GM23338 (cell line): ENCODE data around the gene HOXD4. TPM values are rescaled to one million over a fixed set of nuclear protein-coding genes. Genes with fewer than 3 reads are reported as not detected.

Source experiments
- ATAC-seq: fragments of 200-7000 bp; cut with Tn5 transposase; 3 replicates; pipeline ENCODE4 v1.9.1; 2020
- DNase-seq: peaks from one replicate; pipeline ENCODE4 v3.0.0-alpha.2; 2015; ENCODE audit warnings: low spot score
- H2AFZ ChIP-seq: fragments of 200-600 bp; sonication (generic); 2 replicates; pipeline ENCODE4 v1.8.0; 2016; ENCODE audit warnings: antibody characterized with exemption, mild to moderate bottlenecking, moderate library complexity
- H3F3A ChIP-seq: fragments of 200-600 bp; sonication (generic); replicated peaks from 2 replicates; pipeline ENCODE4 v1.8.0; 2017; ENCODE audit warnings: antibody characterized with exemption, mixed run types, low read depth
- H3K27ac ChIP-seq: fragments of 200-600 bp; sonication (generic); 2 replicates; pipeline ENCODE4 v1.6.1; 2016; ENCODE audit warnings: low read depth
- H3K27me3 ChIP-seq: fragments of 200-600 bp; sonication (generic); 2 replicates; pipeline ENCODE4 v1.8.0; 2016; ENCODE audit warnings: mild to moderate bottlenecking, mixed run types, moderate library complexity; ENCODE audit not compliant: insufficient read depth
- H3K36me3 ChIP-seq: fragments of 200-600 bp; sonication (generic); 2 replicates; pipeline ENCODE4 v1.8.0; 2016; ENCODE audit warnings: mild to moderate bottlenecking; ENCODE audit not compliant: insufficient read depth
- H3K4me1 ChIP-seq: fragments of 200-600 bp; sonication (generic); 2 replicates; pipeline ENCODE4 v1.8.0; 2016; ENCODE audit warnings: mild to moderate bottlenecking, moderate library complexity; ENCODE audit not compliant: insufficient read depth
- H3K4me2 ChIP-seq: fragments of 200-600 bp; sonication (generic); 2 replicates; pipeline ENCODE4 v1.7.1; 2017; ENCODE audit warnings: mixed run types
- H3K4me3 ChIP-seq: fragments of 200-600 bp; sonication (generic); 2 replicates; pipeline ENCODE4 v1.6.1; 2016; ENCODE audit warnings: mixed run types
- H3K79me2 ChIP-seq: fragments of 200-600 bp; sonication (generic); replicated peaks from 2 replicates; pipeline ENCODE4 v1.8.0; 2017; ENCODE audit warnings: mild to moderate bottlenecking; ENCODE audit not compliant: insufficient read depth
- H3K9me2 ChIP-seq: fragments of 200-600 bp; sonication (generic); 2 replicates; pipeline ENCODE4 v1.8.0; 2017; ENCODE audit not compliant: insufficient read depth
- H4K20me1 ChIP-seq: fragments of 200-600 bp; sonication (generic); replicated peaks from 2 replicates; pipeline ENCODE4 v1.8.0; 2017; ENCODE audit warnings: mild to moderate bottlenecking; ENCODE audit not compliant: insufficient read depth
- H3K27ac Mint-ChIP-seq: 2 replicates; pipeline ENCODE4 v1.8.0; 2020; ENCODE audit warnings: inconsistent platforms, mild to moderate bottlenecking, moderate library complexity, mixed read lengths
- H3K27me3 Mint-ChIP-seq: 3 replicates; pipeline ENCODE4 v1.8.0; 2022; ENCODE audit warnings: low read depth, mild to moderate bottlenecking, moderate library complexity, mixed read lengths, inconsistent platforms; ENCODE audit not compliant: insufficient read depth, poor library complexity
- H3K36me3 Mint-ChIP-seq: 3 replicates; pipeline ENCODE4 v1.8.0; 2021; ENCODE audit warnings: low read depth, mild to moderate bottlenecking, inconsistent platforms, moderate library complexity, mixed read lengths
- H3K4me1 Mint-ChIP-seq: 3 replicates; pipeline ENCODE4 v1.8.0; 2020; ENCODE audit warnings: mild to moderate bottlenecking, inconsistent platforms, mixed read lengths
- H3K4me3 Mint-ChIP-seq: 3 replicates; pipeline ENCODE4 v1.8.0; 2021; ENCODE audit warnings: moderate library complexity, mild to moderate bottlenecking, inconsistent platforms, mixed read lengths
- H3K9me3 Mint-ChIP-seq: 3 replicates; pipeline ENCODE4 v1.8.0; 2020; ENCODE audit warnings: moderate library complexity, mild to moderate bottlenecking, inconsistent platforms, mixed read lengths
- EZH2 ChIP-seq: fragments of 200-600 bp; sonication (generic); IDR thresholded peaks from one replicate; pipeline ENCODE4 v1.8.0; 2017; ENCODE audit warnings: antibody characterized with exemption, mild to moderate bottlenecking, low read depth; ENCODE audit not compliant: unreplicated experiment
- EZH2phosphoT487 ChIP-seq: fragments of 200-600 bp; sonication (generic); IDR thresholded peaks from one replicate; pipeline ENCODE4 v1.8.1; 2018; ENCODE audit warnings: antibody characterized with exemption; ENCODE audit not compliant: unreplicated experiment
- JUNB ChIP-seq: IDR thresholded peaks from one replicate; pipeline ENCODE4 v1.6.1; 2016; ENCODE audit warnings: antibody characterized with exemption; ENCODE audit not compliant: unreplicated experiment
- POLR2AphosphoS5 ChIP-seq: IDR thresholded peaks from 2 replicates; pipeline ENCODE4 v1.6.1; 2016; ENCODE audit warnings: antibody characterized with exemption, low read depth
- STAT1 ChIP-seq: IDR thresholded peaks from one replicate; pipeline ENCODE4 v1.6.1; 2016; ENCODE audit warnings: antibody characterized with exemption; ENCODE audit not compliant: unreplicated experiment
- ZNF114 ChIP-seq: fragments of 250-450 bp; sonication (Bioruptor Pico); IDR thresholded peaks from 2 replicates; pipeline ENCODE4 v1.5.0; 2020; ENCODE audit warnings: mild to moderate bottlenecking, moderate library complexity
- ZNF331 ChIP-seq: fragments of 250-450 bp; sonication (Bioruptor Pico); IDR thresholded peaks from 2 replicates; pipeline ENCODE4 v1.5.0; 2020; ENCODE audit warnings: low read depth, mild to moderate bottlenecking, moderate library complexity
- polyA plus RNA-seq: library from polyadenylated mRNA; unstranded; fragments of >200 nt; fragmentation: Nextera tagmentation; extraction: Ambion mirVana; gene quantifications from 2 replicates; pipeline ENCODE4 v1.2.1, GENCODE V29; 2016
- total RNA-seq: library from RNA; depleted of rRNA; stranded (reverse); fragments of >200 nt; shearing (Covaris generic); gene quantifications from 2 replicates; pipeline ENCODE4 v1.2.3, GENCODE V29; 2014
- TF ChIP-seq, protein P1 (sequence below): IDR thresholded peaks from 2 replicates; pipeline ENCODE4 v1.6.1; 2016; ENCODE audit warnings: antibody characterized with exemption
- TF ChIP-seq, protein P2 (sequence below): fragments of 250-450 bp; sonication (Bioruptor Pico); IDR thresholded peaks from 2 replicates; pipeline ENCODE4 v1.5.0; 2020; ENCODE audit warnings: mild to moderate bottlenecking, moderate library complexity
- TF ChIP-seq, protein P3 (sequence below), 2 experiments: fragments of 200-600 bp in 1 of 2; sonication (generic) in 1 of 2; conservative IDR thresholded peaks; 2 replicates each; pipeline versions ENCODE4 v1.5.1 to v1.6.1; 2016 to 2017; ENCODE audit warnings: antibody characterized with exemption in 2 of 2, low read depth in 2 of 2, mild to moderate bottlenecking in 2 of 2, moderate library complexity in 1 of 2

The HOXD4 gene
- total and polyA plus RNA-seq, 2 experiments from 2014 or later, result not detected

DNA sequence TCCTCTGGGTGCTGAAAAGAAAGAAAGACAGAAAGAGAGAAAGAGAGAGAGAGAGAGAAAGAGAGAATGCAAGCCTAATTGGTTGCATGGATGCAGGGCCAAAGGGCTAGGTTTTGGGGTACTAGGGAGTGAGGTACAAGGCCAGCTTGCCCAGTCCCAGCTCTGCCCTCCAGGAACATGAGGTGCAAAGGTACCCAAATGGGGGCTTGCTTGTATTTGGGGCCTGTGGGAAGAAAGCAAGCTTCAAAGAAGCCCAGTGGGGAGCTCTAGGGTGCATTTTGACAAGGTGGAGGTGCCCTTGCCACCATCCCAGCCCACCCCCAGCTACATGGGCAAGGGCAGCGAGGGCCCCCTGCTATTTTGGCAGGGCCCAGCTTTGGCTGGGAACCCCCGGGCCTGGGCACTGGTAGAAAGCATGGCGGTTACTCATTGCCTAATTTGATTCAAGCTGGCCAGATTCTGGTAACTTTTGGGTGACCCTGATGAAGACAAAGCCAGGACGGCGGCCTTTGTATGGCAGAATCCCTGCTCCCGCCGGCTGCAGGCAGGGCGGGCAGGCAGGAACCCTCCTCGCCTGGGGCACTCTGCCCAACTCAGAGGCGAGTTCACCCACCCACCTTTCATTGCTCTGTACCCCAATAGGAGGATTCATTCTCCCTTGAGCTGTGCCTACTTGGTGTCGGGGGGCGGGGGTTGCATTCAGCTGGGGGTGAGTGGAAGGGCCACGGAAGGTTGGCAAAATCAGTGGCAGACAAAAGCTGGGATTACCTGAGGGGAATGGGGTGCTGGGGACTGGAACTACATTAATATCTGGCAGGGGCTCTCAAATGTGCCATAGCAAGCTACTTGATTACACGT, 537 bp upstream of the HOXD4 start:
- 0 out of 3 replicates have a peak, but pooled peaks cover 2% of the 10 kb centered on the region for H3K9me3 Mint-ChIP-seq
- Histone ChIP-seq H3K4me3 (no peak overlapping the region), H3K79me2 (no peaks in the 10 kb centered on the region), H3K4me1 (peaks cover 35% of the 10 kb centered on the region), H3F3A (peaks cover 34% of the 10 kb centered on the region), H3K9me2 (no peaks in the 10 kb centered on the region), H3K27ac (no peak overlapping the region), H3K36me3 (no peaks in the 10 kb centered on the region), H4K20me1 (peaks cover 65% of the 10 kb centered on the region), H3K4me2 (no peak overlapping the region), H2AFZ (no peak overlapping the region), H3K27me3 (peaks cover 100% of the 10 kb centered on the region)
- peaks cover 99% of the 10 kb centered on the region for H3K27me3 Mint-ChIP-seq
- peak; percentile 84 for TF ChIP-seq EZH2phosphoT487
- TF ChIP-seq ZNF331 (CRISPR knock-in tag), result no peak
- TF ChIP-seq EZH2, result peak; percentile 19
- no peak for TF ChIP-seq JUNB
- no peak overlapping the region; the same call in 2 of the 3 replicates for H3K4me3 Mint-ChIP-seq
- ATAC-seq (no peak), DNase-seq (peak; percentile 17)
- peaks cover 23% of the 10 kb centered on the region for H3K4me1 Mint-ChIP-seq
- no peak overlapping the region for H3K27ac Mint-ChIP-seq
- no peaks in the 10 kb centered on the region for H3K36me3 Mint-ChIP-seq

DNA sequence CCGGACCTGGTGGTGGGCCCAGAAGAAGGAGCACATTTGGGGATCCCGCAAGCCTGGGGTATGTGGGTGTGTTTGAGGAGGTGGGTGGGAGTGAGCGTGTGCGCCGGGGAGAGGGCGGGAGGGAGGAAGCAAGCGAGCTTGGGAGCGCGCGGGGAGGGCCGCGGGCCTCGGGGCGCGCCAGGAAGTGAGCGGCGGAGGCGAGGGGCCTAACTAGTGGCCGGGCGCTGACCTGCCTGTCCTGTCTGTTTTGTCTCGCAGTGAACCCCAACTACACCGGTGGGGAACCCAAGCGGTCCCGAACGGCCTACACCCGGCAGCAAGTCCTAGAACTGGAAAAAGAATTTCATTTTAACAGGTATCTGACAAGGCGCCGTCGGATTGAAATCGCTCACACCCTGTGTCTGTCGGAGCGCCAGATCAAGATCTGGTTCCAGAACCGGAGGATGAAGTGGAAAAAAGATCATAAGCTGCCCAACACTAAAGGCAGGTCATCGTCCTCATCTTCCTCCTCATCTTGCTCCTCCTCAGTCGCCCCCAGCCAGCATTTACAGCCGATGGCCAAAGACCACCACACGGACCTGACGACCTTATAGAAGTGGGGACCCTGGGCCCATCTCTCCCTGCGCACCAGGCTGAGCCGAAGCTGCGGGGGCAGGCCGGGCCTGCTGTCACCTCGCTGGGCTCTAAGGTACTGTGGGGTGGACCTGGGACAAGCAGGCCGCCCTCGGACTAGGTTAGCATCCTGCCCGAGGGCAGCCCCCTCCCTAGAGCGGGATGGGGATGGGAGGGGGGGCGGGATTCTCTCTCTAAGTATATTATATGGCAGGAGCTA, 1.2 kb downstream of the HOXD4 start:
- Histone ChIP-seq H4K20me1 (peaks cover 52% of the 10 kb centered on the region), H3K4me3 (peak overlapping the region; percentile 34; the same call in 1 of the 2 replicates), H3F3A (peaks cover 37% of the 10 kb centered on the region), H3K27ac (no peak overlapping the region), H3K4me1 (peaks cover 43% of the 10 kb centered on the region), H3K79me2 (no peaks in the 10 kb centered on the region), H3K36me3 (no peaks in the 10 kb centered on the region), H3K27me3 (peaks cover 100% of the 10 kb centered on the region), H2AFZ (no peak overlapping the region), H3K4me2 (peak overlapping the region; percentile 38; the same call in 1 of the 2 replicates), H3K9me2 (no peaks in the 10 kb centered on the region)
- Mint-ChIP-seq H3K27me3 (peaks cover 98% of the 10 kb centered on the region), H3K36me3 (no peaks in the 10 kb centered on the region), H3K4me1 (peaks cover 22% of the 10 kb centered on the region), H3K4me3 (peak overlapping the region; percentile 23; the same call in 1 of the 3 replicates), H3K9me3 (peaks cover 5% of the 10 kb centered on the region; the same call in 1 of the 3 replicates), H3K27ac (no peak overlapping the region)
- DNase-seq (peak; percentile 36), ATAC-seq (peak; percentile 3)
- TF ChIP-seq ZNF114 (CRISPR knock-in tag) (no peak), JUNB (no peak), STAT1 (no peak), ZNF331 (CRISPR knock-in tag) (no peak), POLR2AphosphoS5 (no peak)
- TF ChIP-seq, protein P1, sequence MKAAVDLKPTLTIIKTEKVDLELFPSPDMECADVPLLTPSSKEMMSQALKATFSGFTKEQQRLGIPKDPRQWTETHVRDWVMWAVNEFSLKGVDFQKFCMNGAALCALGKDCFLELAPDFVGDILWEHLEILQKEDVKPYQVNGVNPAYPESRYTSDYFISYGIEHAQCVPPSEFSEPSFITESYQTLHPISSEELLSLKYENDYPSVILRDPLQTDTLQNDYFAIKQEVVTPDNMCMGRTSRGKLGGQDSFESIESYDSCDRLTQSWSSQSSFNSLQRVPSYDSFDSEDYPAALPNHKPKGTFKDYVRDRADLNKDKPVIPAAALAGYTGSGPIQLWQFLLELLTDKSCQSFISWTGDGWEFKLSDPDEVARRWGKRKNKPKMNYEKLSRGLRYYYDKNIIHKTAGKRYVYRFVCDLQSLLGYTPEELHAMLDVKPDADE, result no peak
- TF ChIP-seq, protein P2, sequence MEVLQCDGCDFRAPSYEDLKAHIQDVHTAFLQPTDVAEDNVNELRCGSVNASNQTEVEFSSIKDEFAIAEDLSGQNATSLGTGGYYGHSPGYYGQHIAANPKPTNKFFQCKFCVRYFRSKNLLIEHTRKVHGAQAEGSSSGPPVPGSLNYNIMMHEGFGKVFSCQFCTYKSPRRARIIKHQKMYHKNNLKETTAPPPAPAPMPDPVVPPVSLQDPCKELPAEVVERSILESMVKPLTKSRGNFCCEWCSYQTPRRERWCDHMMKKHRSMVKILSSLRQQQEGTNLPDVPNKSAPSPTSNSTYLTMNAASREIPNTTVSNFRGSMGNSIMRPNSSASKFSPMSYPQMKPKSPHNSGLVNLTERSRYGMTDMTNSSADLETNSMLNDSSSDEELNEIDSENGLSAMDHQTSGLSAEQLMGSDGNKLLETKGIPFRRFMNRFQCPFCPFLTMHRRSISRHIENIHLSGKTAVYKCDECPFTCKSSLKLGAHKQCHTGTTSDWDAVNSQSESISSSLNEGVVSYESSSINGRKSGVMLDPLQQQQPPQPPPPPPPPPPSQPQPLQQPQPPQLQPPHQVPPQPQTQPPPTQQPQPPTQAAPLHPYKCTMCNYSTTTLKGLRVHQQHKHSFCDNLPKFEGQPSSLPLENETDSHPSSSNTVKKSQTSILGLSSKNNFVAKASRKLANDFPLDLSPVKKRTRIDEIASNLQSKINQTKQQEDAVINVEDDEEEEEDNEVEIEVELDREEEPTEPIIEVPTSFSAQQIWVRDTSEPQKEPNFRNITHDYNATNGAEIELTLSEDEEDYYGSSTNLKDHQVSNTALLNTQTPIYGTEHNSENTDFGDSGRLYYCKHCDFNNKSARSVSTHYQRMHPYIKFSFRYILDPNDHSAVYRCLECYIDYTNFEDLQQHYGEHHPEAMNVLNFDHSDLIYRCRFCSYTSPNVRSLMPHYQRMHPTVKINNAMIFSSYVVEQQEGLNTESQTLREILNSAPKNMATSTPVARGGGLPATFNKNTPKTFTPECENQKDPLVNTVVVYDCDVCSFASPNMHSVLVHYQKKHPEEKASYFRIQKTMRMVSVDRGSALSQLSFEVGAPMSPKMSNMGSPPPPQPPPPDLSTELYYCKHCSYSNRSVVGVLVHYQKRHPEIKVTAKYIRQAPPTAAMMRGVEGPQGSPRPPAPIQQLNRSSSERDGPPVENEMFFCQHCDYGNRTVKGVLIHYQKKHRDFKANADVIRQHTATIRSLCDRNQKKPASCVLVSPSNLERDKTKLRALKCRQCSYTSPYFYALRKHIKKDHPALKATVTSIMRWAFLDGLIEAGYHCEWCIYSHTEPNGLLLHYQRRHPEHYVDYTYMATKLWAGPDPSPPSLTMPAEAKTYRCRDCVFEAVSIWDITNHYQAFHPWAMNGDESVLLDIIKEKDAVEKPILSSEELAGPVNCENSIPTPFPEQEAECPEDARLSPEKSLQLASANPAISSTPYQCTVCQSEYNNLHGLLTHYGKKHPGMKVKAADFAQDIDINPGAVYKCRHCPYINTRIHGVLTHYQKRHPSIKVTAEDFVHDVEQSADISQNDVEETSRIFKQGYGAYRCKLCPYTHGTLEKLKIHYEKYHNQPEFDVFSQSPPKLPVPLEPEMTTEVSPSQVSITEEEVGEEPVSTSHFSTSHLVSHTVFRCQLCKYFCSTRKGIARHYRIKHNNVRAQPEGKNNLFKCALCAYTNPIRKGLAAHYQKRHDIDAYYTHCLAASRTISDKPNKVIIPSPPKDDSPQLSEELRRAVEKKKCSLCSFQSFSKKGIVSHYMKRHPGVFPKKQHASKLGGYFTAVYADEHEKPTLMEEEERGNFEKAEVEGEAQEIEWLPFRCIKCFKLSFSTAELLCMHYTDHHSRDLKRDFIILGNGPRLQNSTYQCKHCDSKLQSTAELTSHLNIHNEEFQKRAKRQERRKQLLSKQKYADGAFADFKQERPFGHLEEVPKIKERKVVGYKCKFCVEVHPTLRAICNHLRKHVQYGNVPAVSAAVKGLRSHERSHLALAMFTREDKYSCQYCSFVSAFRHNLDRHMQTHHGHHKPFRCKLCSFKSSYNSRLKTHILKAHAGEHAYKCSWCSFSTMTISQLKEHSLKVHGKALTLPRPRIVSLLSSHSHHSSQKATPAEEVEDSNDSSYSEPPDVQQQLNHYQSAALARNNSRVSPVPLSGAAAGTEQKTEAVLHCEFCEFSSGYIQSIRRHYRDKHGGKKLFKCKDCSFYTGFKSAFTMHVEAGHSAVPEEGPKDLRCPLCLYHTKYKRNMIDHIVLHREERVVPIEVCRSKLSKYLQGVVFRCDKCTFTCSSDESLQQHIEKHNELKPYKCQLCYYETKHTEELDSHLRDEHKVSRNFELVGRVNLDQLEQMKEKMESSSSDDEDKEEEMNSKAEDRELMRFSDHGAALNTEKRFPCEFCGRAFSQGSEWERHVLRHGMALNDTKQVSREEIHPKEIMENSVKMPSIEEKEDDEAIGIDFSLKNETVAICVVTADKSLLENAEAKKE (CRISPR knock-in tag), result no peak
- TF ChIP-seq, protein P3, sequence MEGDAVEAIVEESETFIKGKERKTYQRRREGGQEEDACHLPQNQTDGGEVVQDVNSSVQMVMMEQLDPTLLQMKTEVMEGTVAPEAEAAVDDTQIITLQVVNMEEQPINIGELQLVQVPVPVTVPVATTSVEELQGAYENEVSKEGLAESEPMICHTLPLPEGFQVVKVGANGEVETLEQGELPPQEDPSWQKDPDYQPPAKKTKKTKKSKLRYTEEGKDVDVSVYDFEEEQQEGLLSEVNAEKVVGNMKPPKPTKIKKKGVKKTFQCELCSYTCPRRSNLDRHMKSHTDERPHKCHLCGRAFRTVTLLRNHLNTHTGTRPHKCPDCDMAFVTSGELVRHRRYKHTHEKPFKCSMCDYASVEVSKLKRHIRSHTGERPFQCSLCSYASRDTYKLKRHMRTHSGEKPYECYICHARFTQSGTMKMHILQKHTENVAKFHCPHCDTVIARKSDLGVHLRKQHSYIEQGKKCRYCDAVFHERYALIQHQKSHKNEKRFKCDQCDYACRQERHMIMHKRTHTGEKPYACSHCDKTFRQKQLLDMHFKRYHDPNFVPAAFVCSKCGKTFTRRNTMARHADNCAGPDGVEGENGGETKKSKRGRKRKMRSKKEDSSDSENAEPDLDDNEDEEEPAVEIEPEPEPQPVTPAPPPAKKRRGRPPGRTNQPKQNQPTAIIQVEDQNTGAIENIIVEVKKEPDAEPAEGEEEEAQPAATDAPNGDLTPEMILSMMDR (conservative IDR thresholded peaks at IDR 0.05; ENCODE audit: low read depth in 2 of 2), result no peak
